ENCODE measurements around the gene ARL5A.
A peak's percentile ranks its signal among the peaks of the same experiment; 100 is the strongest.
"Not testable (repeated sequence)": the region's sequence is repeated elsewhere in the genome, so short reads cannot be mapped to it uniquely, and the experiment has no call there.

Gene ARL5A

DNA sequence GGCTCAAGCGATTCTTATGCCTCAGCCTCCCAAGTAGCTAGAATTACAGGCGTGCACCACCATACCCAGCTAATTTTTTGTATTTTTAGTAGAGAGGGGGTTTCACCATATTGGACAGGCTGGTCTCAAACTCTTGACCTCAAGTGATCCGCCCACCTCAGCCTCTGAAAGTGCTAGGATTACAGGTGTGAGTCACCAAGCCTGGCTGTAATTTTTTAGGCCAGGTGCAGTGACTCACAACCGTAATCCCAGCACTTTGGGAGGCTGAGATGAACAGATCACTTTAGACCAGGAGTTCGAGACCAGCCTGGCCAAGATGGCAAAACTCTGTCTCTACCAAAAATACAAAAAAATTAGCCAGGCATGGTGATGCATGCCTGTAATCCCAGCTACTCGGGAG lies 33.8 kb downstream of the ARL5A start:
- not testable (repeated sequence) for DNase-seq

DNA sequence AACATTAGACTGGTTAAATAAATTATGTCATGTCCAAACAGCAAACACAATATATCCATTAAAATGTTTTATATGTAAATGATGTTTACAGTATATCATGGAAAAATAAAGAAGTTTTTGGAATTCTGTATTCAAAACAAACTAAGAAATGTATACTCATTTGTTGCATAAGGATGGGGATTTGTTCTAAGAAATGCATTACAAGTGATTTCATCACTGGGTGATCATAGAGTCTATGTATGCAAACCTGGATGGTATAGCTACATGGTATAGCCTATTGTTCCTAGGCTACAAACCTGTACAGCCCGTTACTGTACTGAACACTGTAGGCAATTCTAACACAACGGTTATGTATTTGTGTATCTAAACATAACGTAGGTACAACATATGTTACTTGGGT lies 35.1 kb downstream of the ARL5A start:
- no peak for DNase-seq

DNA sequence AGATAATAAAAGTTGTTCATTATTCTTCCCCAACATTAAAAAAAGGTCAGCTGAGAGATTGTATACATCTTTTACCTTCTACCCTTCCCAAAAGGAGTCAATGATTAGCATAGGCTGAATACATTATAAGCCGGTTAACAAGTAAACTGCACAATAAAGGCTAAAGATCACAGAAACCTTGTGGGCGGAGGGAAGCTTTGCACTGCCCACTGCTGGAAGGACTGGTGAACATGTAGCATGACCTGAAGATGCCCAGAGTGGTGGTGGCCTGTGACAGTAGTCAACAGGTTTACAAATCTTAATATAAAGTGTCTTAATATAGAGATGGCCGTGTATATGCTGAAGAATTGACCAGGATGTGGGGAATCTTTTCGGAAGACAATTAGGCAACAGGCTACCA lies 35.6 kb downstream of the ARL5A start:
- DNase-seq = no peak

GRCh38 chr2:151791545-151791944 lies 36.7 kb downstream of the ARL5A start:
- DNase-seq = no peak

DNA sequence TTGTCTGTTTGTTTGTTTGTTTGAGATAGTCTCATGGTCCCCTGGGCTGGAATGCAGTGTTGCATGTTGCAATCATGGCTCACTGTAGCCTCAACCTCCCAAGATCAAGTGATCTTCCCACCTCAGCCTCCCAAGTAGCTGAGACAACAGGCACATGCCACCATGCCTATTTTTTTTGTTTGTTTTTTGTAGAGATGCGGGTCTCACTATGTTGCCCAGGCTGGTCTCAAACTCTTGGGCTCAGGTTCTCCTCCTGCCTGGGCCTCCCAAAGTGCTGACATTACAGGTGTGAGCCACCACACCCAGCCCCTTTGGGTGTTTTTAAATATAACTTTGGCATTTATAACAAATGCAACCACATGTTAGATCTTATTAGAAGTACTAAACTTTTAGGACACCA lies 37.5 kb downstream of the ARL5A start:
- no peak for DNase-seq

DNA sequence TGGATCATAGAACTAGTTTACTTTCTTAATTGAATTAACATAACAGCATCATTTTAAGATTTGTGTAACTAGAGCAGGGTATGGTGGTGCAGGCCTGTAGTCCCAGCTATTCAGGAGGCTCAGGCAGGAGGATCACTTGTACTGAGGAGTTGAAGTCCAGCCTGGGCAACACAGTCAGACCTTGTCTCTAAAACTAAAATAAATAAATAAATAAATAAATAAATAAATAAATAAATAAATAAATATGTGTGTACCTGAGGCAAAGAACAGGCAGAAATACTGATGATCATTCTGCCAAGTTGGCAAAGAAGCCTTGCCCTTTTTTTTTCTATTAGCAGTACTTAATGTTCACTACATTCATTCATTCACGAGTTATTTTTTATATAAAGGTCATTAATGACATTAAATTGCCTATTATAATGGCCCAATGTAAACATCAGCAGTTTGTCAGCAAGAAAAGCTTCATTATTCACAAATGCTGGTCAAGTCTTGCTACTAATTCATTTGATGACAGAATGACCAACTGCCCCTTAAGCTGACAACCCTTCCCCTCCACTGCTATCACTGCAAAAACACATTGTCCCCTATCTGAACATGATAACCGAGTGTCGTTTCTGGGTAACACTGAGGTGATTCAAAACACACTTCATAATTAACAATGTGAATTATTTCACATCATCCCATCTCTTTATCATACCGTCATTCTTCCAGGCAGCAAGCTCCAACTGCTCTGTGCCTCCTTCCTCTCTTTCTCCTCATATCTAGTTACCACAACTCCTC lies 39.0 kb downstream of the ARL5A start:
- DNase-seq = no peak

DNA sequence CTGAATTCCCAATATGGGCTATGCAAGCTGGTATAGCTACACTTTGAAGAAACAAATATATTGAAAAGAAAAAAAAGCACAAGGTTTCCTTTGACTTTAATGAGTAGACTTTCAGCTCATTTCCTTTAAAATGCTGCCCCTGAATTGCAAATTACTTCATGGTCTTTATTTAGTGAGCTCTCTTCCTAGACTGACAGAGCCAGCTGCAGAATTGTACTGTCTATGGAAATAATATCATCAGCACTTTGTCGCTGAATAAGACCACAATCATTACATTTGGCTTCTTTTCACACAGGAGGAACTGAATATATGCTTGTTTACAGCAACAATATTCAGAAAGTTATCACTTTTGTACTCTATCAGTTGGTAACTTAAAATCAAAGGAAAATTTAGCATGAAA lies 41.7 kb downstream of the ARL5A start:
- DNase-seq = no peak

GRCh38 chr2:151786077-151786476 lies 42.1 kb downstream of the ARL5A start:
- DNase-seq = no peak

DNA sequence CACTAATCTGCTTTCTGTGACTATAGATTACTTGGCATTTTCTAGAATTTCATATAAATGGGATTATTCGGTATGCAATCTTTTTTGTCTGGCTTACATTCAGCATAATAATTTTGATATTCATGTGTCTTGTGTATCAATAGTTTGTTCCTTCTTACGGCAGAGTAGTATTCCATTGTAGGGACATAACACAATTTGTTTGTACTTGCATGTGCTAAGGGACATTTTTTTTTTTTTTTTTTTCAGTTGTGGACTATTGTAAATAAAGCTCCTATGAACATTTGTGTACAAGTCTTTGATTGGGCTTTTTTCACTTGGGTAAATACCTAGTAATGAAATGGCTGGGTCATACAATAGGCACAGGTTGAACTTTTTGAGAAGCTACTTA lies 45.1 kb downstream of the ARL5A start:
- no peak for DNase-seq

DNA sequence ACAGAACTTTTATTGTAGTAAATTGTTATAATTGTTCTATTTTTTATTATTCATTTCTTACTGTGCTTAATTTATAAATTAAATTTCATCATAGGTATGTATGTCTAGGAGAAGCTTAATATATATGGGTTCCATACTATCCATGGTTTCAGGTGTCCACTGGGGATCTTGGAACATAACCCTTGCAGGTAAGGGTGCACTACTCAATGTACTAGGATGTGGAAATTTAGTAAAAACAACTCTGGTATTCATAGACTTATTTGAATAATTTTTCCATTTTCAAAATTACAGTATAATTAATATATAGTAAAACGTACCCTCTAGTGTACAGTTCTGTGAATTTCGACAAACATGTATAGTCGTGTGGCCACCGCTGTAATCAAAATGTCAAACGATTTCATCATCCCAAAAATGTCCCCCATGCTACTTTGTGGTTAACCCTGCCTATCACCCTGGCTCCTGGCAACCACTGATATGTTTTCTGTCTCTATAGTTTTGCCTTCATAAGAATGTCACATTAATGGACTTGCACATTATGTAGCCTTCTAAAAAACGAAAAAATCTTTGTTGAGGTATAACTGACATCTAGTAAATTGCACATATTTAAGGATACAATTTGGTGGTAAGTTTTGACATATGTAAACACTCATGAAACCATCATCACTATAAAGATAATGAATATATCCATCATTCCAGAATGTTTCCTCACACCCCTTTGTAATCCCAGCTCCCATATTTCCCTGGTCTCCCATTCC lies 45.7 kb downstream of the ARL5A start:
- DNase-seq = peak; percentile 36

DNA sequence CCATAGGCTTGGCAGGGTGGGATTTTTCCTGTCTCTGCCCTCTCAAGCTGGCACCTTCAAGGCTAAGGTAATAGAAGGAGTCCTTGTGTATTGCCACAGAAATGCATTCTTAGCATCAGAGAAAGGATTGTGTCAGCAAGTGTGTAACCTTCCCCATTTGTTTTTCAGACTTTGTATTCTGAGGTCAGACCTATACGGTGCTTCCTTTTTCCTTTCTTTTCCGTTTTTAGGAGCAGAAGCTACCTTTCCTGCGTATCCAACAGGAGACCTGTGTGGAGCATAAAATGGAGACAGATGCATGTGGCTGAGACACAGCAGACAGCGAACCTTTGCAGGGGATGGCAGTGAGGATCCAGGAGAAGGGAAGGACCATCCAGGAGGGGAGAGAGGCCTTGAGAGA lies 46.6 kb downstream of the ARL5A start:
- no peak for DNase-seq

DNA sequence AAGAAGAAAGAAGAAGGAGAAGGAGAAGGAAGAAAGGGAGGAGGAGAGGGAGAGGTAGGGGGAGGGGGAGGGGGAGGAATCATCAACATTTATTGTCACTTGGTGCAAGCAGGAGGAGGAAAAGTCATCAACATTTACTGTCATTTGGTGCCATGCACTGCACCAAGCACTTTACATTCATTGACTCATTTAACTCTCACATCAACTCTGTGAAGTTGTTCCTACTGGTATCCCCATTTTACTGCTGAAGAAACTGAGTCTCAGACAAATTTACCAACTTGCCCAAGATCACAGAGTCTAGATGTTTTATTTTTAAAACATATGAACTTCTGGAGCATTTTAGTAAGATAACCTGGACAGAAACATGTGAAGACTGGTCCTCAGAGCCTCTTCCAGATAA lies 47.3 kb downstream of the ARL5A start:
- no peak for DNase-seq

GRCh38 chr2:151777935-151778334 lies 50.3 kb downstream of the ARL5A start:
- DNase-seq = no peak

DNA sequence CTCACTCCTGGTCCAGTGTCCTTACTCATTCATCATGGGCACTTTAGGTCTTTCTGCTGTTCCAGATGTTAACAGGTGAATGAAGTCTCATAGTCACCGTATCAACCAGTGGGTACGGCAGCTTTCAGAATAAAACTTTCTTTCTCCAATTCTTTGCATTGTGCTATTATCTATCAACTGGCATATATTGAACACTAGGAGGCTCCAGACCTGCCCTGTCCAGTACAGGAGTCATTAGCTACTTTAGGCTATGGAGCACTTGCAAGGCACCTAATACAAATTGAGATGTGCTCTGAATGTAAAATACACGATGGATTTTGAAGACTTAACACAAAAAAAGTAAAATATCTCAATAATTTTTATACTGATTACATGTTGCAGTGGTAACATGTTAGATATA lies 50.7 kb downstream of the ARL5A start:
- DNase-seq = no peak

- no peak for DNase-seq
These were observed 51.9 kb downstream of the ARL5A start for GRCh38 chr2:151776367-151776766.

GRCh38 chr2:151775057-151775740 lies 53.0 kb downstream of the ARL5A start:
- no peak for DNase-seq

- DNase-seq = peak; percentile 37
These were observed 53.7 kb downstream of the ARL5A start for GRCh38 chr2:151774506-151774905.

DNA sequence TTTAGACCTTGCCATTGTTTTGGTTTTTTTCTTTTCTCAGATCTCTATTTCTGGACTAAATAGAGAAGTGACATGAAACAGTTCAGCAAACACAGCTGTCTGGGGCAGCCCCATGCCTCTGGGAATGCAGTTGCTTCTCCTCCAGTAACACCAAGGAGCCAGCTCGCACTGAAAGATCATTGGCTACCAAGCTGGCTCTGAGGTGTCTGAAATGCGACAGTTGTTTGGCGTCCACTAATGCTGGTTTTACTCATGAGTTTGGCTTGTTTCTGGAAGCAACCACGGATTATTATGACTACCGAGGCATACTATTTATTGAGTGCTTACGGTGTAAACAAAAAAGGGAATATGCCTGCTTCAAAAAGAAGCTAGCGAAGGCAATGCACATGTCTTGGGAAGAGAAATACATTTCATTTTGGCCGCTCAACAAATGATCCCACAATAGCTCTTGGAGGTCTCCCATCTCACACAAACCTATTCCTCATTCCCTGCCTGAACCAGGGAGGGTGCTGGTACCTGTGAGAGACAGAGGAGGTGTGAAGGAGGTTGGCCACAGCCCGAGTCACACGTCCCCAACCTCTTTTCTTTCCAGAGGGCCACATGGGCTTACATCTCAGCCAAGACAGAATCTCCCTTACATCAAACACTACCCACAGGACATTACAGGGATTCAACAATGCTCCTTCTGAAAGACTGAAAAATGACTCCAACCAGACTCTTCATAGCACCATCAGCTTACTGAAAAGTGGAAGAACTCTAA lies 56.4 kb downstream of the ARL5A start:
- DNase-seq = no peak

GRCh38 chr2:151770995-151771394 lies 57.2 kb downstream of the ARL5A start:
- no peak for DNase-seq

DNA sequence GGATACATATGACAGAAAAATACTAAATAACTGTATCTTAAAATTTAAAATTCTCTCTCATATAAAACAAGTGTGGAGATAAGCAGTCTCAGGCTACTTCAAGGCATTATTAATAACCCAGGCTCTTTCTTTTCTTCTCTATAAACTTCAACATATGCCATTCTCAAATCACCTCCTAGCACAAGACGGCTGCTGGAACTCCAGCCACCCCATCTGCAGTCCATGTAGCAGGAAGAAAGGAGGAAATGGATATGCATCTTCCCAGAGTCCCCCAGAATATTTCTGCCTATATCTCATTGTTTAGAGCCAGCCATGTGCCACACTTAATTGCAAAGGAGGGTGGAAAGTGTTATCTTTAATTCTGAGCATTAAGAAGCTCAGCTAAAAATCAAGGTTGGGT lies 58.6 kb downstream of the ARL5A start:
- DNase-seq = no peak

GRCh38 chr2:151767536-151767935 lies 60.7 kb downstream of the ARL5A start:
- DNase-seq = no peak

DNA sequence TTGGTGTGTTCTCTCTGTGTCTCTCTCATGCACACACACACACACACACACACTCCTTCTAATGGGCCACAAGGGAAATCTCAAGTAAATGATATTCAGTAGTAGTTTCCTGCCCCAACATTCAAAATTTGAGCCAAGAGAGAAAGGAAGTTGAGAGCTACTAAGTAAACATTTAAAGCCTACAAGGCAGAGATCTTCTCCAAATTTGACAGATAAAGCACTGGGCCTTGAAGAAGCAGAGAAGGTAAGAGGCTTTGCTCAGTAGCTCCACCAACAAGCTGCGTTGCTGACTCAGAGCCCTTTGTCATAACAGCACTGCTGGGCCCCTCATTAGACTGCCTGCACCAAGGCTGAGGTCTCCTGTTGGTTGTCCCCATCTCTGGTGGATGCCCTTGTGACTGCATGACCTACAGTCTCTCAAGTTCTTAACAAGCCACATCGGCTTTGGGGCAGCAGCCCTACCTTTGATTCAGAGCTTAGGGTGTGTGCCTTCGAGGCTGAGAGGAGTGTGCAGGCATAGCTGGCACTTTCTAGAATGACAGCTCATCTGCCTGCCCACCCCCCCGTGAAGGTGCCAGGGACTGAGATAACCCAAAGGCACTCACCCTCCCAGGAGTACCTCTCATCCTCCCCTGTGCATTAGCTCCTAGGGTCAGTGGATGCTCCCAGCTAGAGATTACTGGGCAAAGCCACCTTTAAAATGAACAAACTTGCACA lies 61.6 kb downstream of the ARL5A start:
- DNase-seq = no peak
